HG02870 (cell line): Measurements from ENCODE around the gene MLF1.
"Not testable (repeated sequence)": the region's sequence is repeated elsewhere in the genome, so short reads cannot be mapped to it uniquely, and the experiment has no call there.

Source experiments
- ATAC-seq: cut with Tn5 transposase; IDR thresholded peaks from one replicate; pipeline ENCODE4 v1.9.1; 2021; ENCODE audit warnings: mild to moderate bottlenecking, moderate library complexity; ENCODE audit not compliant: unreplicated experiment

The MLF1 gene

GRCh38 chr3:158570999-158571702 lies at the start of gene MLF1:
Gene MLF1 (plus strand): TSS chr3:158571194. CDS start chr3:158571301, 107 bp downstream.
- ATAC-seq: peak; percentile 100

GRCh38 chr3:158522221-158523136 lies 48.5 kb upstream of the MLF1 start:
- no peak for ATAC-seq

DNA sequence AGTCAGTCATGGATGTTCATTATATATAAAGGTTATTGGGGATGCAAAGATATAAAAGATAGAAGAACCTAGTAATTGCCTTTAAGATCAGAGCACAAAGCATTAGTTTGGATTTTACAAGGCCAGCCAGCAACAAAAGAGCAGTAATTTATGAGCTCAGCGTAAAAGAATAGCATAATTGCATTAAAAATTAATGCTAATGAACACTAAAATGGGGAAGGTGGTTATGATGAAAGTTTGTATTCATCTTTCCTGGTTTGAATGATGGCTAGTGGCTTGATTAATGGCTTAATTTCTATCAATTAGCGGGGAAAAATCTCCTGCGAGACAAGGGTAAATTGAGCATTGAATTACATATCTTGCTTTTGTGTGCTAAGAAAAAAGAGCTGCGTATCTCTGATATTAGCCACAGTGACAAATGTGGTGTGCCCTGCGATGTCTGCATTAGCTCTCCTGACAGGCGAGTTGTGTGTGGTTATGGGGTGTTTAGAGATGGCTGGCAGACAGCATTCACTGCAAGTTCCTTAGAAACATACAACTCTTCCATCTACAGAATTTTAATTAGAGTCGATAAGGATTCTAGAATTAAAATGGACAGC lies 42.8 kb upstream of the MLF1 start:
- no peak for ATAC-seq

- ATAC-seq: no peak
These were observed 39.7 kb upstream of the MLF1 start for GRCh38 chr3:158531334-158531733.

GRCh38 chr3:158532099-158532734 lies 38.8 kb upstream of the MLF1 start:
- peak; percentile 47 for ATAC-seq

DNA sequence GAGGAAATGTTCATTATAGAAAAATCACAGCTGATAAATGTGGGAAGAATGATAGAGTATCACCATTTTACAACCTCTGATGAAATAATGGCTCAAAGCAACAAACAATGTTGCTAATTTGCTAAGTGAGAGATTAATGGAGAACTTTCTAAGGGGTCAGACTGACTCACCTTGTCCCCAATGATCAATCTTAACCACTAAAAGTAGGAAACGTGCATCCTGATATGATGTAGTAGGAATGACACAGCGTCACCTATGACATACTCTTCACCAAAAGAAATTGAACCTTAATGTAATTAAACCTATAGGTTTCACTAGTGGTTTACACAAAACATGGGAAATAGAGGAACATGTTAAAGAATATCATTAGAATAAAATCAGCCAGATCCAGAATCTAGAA lies 35.1 kb upstream of the MLF1 start:
- no peak for ATAC-seq

- ATAC-seq: peak; percentile 61
These were observed 31.5 kb upstream of the MLF1 start for GRCh38 chr3:158539414-158540014.

GRCh38 chr3:158540066-158540465 lies 30.9 kb upstream of the MLF1 start:
- ATAC-seq: no peak

GRCh38 chr3:158548691-158549090 lies 22.3 kb upstream of the MLF1 start:
- ATAC-seq: no peak

DNA sequence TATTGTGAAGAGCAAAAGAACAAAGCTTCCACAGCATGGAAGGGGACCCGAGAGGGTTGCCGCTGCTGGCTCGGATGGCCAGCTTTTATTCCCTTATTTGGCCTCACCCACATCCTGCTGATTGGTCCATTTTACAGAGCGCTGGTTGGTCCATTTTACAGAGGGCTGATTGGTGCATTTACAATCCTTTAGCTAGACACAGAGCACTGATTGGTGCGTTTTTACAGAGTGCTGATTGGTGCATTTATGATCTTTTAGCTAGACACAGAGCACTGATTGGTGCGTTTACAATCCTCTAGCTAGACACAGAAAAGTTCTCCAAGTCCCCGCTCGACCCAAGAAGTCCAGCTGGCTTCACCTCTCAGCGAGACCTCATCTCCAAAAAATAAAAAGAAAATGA lies 21.1 kb upstream of the MLF1 start:
- ATAC-seq: not testable (repeated sequence)

DNA sequence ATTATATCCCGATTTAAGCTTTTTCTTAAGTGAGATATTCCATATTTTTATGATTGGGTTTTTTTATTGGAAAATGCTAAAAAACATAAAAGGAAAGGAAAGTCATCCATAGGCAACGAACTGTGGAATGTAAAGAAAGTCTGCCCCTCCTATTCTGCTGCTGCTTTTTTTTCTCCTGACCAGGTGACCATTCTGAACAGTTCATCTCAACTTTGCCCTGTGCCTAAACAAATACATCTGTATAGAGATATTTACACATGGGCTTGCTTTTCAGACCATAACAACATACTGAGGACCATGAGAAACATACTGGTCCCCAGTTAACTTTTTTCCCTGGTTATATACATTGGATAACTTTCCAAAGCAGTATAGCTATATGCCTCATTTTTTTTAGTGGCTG lies 18.9 kb upstream of the MLF1 start:
- ATAC-seq: no peak

GRCh38 chr3:158559504-158559903 lies 11.5 kb upstream of the MLF1 start:
- no peak for ATAC-seq

- no peak for ATAC-seq
These were observed 10.0 kb upstream of the MLF1 start for GRCh38 chr3:158560979-158561378.

DNA sequence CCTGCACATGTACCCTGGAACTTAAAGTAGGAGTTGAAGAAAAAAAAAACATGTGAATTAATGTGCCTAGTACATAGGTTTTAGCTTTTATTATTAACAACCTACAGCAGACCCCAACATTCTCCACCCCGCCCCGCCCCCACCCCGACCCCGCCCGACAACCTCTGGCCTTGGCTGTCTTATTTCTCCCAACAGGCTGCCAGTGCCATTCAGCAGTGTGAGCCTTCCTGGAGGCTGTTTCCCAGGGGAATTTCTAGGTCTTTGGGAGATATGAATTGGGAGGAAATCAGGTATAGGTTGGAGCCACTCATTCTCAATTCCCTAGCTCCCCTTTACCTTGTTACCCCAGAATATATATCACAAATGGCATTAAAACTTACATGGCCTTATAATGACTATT lies 8.3 kb upstream of the MLF1 start:
- ATAC-seq: no peak

GRCh38 chr3:158563076-158563475 lies 7.9 kb upstream of the MLF1 start:
- ATAC-seq: no peak

DNA sequence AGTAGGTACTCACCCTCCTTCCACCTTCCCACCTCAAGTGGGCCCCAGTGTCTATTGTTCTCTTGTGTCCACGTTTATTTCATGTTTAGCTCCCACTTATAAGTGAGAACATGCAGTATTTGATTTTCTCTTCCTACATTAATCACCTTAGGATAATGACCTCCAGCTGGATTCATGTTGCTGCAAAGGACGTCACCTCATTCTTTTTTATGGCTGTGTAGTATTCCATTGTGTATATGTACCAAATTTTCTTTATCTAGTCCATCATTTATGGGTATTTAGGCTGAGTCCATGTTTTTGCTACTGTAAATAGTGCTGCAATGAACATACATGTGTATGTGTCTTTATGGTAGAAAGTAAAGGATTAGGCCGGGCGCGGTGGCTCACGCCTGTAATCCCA lies 5.9 kb upstream of the MLF1 start:
- no peak for ATAC-seq

GRCh38 chr3:158568784-158569183 lies 2.2 kb upstream of the MLF1 start:
- ATAC-seq: no peak

- no peak for ATAC-seq
These were observed 1.2 kb upstream of the MLF1 start for GRCh38 chr3:158569794-158570193.

GRCh38 chr3:158571969-158572765 lies 1.2 kb downstream of the MLF1 start:
- ATAC-seq: no peak

DNA sequence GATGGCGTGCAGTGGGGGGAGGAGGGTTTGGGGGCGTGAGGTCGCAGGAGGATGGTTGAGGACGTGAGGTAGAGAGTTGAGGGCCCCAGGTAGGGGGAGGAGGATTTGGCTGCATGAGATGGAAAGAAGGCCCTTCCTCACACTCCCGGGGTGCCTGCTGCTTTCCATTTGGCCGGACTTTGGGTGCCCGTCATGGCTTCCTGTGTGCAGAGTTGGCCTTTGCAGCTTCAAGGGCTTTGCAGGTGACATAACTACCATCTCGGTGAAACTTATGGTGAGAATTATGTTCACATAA lies 1.7 kb downstream of the MLF1 start:
- no peak for ATAC-seq
